GM10266 (cell line): Measurements from ENCODE around the gene TCF23.
A peak's percentile ranks its signal among the peaks of the same experiment; 100 is the strongest.
"Not testable (repeated sequence)": the region's sequence is repeated elsewhere in the genome, so short reads cannot be mapped to it uniquely, and the experiment has no call there.

Source experiments
- DNase-seq: peaks from one replicate; pipeline ENCODE4 v3.0.0; 2012; ENCODE audit errors: extremely low spot score
- CTCF ChIP-seq: IDR thresholded peaks from 2 replicates; pipeline ENCODE4 v1.5.1; 2012; ENCODE audit warnings: mild to moderate bottlenecking, low read depth; ENCODE audit not compliant: control insufficient read depth, insufficient read depth; ENCODE audit errors: missing control alignments

The TCF23 gene

DNA sequence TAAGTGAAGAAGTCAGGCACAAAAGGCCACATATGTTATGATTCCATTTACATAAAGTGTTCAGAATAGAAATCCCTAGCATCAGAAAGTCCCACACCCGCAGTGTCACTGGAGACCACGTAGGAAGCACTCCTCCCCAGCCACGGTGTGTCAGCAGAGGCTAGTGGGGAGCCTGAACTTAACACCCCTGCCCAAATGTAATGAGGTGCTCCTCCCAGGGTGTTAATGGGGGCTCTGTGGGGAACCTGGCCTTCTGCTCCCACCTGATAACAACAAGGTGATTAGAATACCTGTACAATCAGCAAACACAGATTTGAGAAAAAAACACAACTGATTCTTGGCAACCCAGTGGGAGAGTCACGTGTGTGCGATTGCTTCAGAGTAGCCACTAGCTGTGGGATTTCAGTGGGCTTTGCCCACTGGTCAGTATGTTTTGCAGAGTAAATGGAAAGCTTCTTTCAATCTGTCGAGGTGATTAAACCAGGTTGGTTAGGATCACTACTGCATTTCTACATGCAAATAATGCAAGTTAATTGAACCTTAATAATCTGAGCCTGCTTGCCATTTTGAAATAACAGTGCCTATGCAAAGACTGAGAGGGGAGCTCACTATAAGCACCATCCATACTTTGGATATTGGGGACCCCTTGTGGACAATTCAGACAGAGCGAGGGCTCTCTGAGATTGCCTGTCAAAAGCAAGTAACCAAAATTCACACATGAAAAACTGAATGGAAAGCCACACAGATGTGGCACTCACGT, 42.4 kb downstream of the TCF23 start:
- peak; percentile 63 for DNase-seq

DNA sequence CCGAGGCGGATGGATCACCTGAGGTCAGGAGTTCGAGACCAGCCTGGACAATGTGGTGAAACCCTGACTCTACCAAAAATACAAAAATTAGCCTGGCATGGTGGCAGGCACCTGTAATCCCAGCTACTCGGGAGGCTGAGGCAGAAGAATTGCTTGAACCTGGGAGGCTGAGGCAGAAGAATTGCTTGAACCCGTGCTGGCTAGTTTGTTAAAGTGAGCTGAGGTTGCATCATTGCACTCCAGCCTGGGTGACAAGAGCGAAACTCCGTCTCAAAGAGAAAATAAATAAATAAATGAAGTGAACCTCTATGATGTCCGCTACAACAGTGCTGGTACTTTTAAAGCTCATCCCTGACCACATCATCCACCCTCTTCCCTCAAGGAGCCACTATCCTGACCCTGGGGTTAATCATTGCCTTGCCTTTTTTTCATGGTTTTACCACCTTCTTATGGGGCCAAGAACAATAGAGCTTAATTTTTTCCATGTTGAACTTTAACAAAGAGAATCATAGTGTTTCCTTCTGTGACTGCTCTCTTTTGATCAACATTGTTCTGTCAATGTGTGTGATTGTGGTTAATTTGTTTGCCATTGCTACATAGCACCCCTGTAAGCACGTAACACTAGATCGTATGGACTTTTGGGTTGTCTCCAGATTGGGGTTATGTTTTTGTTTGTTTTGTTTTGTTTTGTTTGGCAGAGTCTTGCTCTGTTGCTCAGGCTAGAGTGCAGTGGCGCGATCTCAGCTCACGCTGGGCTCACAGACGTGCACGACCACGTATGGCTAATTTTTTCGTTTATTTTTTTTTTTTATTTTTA, 45.9 kb downstream of the TCF23 start:
- no peak for TF ChIP-seq CTCF
- DNase-seq = no peak

More for the DNA sequence above, 42.4 kb downstream of the TCF23 start:
- TF ChIP-seq CTCF = peak; percentile 64

- not testable (repeated sequence) for DNase-seq
These were observed 47.0 kb downstream of the TCF23 start for GRCh38 chr2:27195799-27196198.

DNA sequence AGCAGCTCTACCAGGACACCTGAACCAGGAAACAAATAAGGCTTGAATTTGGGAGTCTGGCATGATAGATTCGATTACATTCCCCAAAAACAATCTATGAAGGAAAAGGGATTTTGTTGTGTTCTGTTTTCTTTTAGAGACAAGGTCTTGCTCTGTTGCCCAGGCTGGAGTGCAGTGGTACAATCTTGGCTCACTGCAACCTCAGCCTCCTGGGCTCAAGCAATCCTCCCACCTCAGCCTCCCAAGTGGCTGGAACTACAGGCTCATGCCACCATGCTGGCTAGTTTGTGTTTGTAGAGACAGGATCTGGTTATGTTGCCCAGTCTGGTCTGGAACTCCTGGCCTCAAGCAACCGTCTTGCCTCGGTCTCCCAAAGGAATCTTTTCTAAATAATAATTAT, 49.3 kb downstream of the TCF23 start:
- DNase-seq = not testable (repeated sequence)

DNA sequence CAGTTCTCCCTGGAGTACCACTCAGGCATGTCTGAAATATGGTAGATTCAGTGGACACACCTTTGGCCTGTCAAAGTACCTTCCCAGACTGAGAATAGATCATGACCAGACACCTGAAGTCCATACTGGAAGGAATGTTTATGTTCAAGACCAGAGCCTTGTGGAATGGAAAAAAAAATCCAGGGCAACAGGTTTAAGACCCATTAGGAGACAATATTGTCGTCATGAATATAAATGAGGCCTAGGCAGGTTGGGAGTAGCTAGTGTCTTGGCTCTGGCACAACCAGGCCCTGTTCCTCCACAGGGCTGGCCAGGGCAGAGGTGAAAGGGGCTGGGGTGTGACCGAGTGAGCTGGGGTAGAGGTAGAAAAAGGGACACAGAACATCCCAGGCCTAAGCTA, 49.8 kb downstream of the TCF23 start:
- no peak for DNase-seq
- no peak for TF ChIP-seq CTCF

DNA sequence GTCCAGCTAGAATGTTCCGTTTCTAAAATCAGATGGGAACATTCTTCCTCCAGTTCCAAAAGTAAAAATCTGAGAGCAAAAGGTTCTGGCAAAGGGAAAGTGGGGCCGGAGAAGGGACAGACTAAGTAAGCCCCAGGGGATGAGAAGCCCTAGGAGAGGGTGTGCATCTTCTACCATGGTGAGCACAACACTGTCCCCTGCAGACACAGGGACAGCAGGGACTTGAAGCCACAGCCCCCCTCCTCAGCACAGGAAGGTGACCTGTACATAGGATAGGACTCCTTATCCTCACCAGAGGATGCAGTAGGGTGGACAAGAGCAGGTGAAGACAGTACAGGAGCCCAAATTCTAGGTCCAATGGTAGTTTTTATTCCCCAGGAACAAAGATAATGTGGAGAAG, 50.4 kb downstream of the TCF23 start:
- no peak for DNase-seq
- no peak for TF ChIP-seq CTCF

DNA sequence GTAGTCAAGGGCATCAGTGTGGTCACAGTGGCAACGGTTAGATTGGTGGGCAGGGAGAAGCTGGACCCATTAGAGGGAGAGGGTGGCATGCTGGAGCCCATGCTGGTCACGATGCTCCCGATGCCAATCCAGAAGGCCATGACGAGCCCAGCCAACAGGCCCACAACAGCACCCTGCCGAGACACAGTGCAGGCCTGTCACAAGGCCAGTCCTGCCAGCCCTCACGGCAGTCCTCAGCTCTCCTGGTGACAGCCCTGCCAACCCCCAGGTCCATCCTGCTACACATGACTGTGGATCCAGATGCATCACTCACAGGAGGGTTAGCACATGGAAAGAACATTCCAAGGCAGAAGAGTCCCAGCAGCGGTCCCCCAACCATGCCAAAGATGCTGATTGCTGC, 52.9 kb downstream of the TCF23 start:
- TF ChIP-seq CTCF = no peak
- DNase-seq = no peak

GRCh38 chr2:27202854-27203253, 54.0 kb downstream of the TCF23 start:
- no peak for TF ChIP-seq CTCF
- no peak for DNase-seq
